LNCAP (cell line): Measurements from ENCODE around the gene NXNL2.

ENCODE experiments used
- CTCF ChIP-seq: fragments of 450-650 bp; IDR thresholded peaks from 2 replicates; pipeline ENCODE4 v1.5.1; 2017; ENCODE audit warnings: mild to moderate bottlenecking

NXNL2 gene

GRCh38 chr9:88540251-88540763 lies 5.3 kb downstream of the NXNL2 start:
- TF ChIP-seq CTCF = no peak

- no peak for TF ChIP-seq CTCF
Measured at GRCh38 chr9:88544245-88544644, 9.3 kb downstream of the NXNL2 start.

GRCh38 chr9:88551546-88552137 lies 16.7 kb downstream of the NXNL2 start:
- TF ChIP-seq CTCF = no peak

GRCh38 chr9:88553350-88553749 lies 18.4 kb downstream of the NXNL2 start:
- TF ChIP-seq CTCF = no peak

GRCh38 chr9:88555268-88555980 lies 20.4 kb downstream of the NXNL2 start:
- no peak for TF ChIP-seq CTCF

GRCh38 chr9:88559661-88560060 lies 24.7 kb downstream of the NXNL2 start:
- TF ChIP-seq CTCF = no peak

GRCh38 chr9:88567870-88568269 lies 32.9 kb downstream of the NXNL2 start:
- TF ChIP-seq CTCF = no peak
